ENCODE data around the gene APOA1.
A peak's percentile ranks its signal among the peaks of the same experiment; 100 is the strongest.

The APOA1 gene
- long read RNA-seq, partial matches to known transcripts = 0 of 4 reads
- long read RNA-seq, other reads (novel, unspliced or antisense) = 4 of 4 reads

- DNase-seq (ENCODE audit: low read depth in 1 of 2, low spot score in 1 of 2) = no peak
- no peak within 1 kb of the TSS for H3K27ac ChIP-seq (replicated peaks)
- no peaks in the 10 kb centered on the region for H3K27me3 ChIP-seq (ENCODE audit: insufficient read depth, poor library complexity, severe bottlenecking)
- H3K4me3 ChIP-seq (replicated peaks; ENCODE audit: insufficient read depth, low read length) = no peak within 1 kb of the TSS
- TF ChIP-seq GABPA (IDR thresholded peaks at IDR 0.05; ENCODE audit: low read depth) (no peak), POLR2AphosphoS5 (IDR thresholded peaks at IDR 0.05; ENCODE audit: low read depth) (no peak), SPI1 (IDR thresholded peaks at IDR 0.05; ENCODE audit: borderline replicate concordance, low read depth) (no peak), REST (IDR thresholded peaks at IDR 0.05; ENCODE audit: insufficient replicate concordance, low read depth) (no peak), CTCF (IDR thresholded peaks at IDR 0.05; ENCODE audit: insufficient read depth, low read length) (no peak)
Measured at GRCh38 chr11:116837231-116838091, at the start of gene APOA1. TSS of gene APOA1 (minus strand) at chr11:116837622. CDS start at chr11:116837387, 235 bp downstream.

- Histone ChIP-seq H3K27me3 (ENCODE audit: insufficient read depth, poor library complexity, severe bottlenecking) (no peaks in the 10 kb centered on the region), H3K27ac (replicated peaks) (no peak overlapping the region), H3K4me3 (replicated peaks; ENCODE audit: insufficient read depth, low read length) (no peak overlapping the region)
- no peak for DNase-seq (ENCODE audit: low read depth in 1 of 2, low spot score in 1 of 2)
- TF ChIP-seq REST (IDR thresholded peaks at IDR 0.05; ENCODE audit: insufficient replicate concordance, low read depth) = no peak
- TF ChIP-seq GABPA (IDR thresholded peaks at IDR 0.05; ENCODE audit: low read depth) = no peak
- TF ChIP-seq POLR2AphosphoS5 (IDR thresholded peaks at IDR 0.05; ENCODE audit: low read depth) = no peak
- no peak for TF ChIP-seq CTCF (IDR thresholded peaks at IDR 0.05; ENCODE audit: insufficient read depth, low read length)
- TF ChIP-seq SPI1 (IDR thresholded peaks at IDR 0.05; ENCODE audit: borderline replicate concordance, low read depth) = no peak
Measured at GRCh38 chr11:116885951-116886655, 48.7 kb upstream of the APOA1 start.

- no peaks in the 10 kb centered on the region for H3K27me3 ChIP-seq (ENCODE audit: insufficient read depth, poor library complexity, severe bottlenecking)
- no peak overlapping the region for H3K27ac ChIP-seq (replicated peaks)
- DNase-seq (ENCODE audit: low read depth in 1 of 2, low spot score in 1 of 2) = peak in 1 of 2 experiments; percentile 21
- no peak overlapping the region for H3K4me3 ChIP-seq (replicated peaks; ENCODE audit: insufficient read depth, low read length)
- TF ChIP-seq POLR2AphosphoS5 (IDR thresholded peaks at IDR 0.05; ENCODE audit: low read depth) (no peak), GABPA (IDR thresholded peaks at IDR 0.05; ENCODE audit: low read depth) (no peak), REST (IDR thresholded peaks at IDR 0.05; ENCODE audit: insufficient replicate concordance, low read depth) (no peak), CTCF (IDR thresholded peaks at IDR 0.05; ENCODE audit: insufficient read depth, low read length) (no peak), SPI1 (IDR thresholded peaks at IDR 0.05; ENCODE audit: borderline replicate concordance, low read depth) (no peak)
Measured at GRCh38 chr11:116882386-116882785, 45.0 kb upstream of the APOA1 start.

Measured in HL-60 (cell line).